Measurements from ENCODE around the gene KCNK10.

Gene KCNK10

DNA sequence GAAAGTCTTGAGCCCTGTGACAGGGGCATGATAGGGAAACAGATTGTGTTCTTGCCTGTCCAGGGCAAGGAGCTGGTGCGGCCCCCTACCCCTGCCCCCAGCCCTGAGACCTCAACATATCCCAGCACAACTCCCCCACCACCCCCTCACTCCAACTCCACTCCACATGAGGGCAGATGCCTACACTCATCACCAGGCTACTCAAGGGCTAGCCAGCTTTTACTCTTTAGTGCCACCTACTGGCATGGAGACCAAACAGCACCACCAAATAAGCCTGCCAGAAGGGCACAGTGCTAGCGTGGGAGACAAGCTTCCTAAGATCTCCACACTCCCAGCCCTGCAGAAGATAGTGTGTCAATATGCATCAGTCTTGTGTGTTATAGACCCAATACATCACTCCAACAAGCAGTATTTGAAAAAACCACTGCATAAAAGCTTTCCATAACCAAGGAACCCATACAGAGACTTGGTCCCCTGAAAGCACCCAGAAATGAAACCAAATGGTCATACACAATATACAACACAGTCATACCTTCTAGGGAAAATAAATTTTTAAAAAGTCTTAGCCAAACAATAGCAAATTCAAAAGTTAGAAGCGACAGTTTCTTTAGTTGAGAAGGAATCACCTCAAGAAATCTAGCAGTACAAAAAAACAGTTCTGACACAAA, 154.4 kb downstream of the KCNK10 start:
- DNase-seq = no peak

DNA sequence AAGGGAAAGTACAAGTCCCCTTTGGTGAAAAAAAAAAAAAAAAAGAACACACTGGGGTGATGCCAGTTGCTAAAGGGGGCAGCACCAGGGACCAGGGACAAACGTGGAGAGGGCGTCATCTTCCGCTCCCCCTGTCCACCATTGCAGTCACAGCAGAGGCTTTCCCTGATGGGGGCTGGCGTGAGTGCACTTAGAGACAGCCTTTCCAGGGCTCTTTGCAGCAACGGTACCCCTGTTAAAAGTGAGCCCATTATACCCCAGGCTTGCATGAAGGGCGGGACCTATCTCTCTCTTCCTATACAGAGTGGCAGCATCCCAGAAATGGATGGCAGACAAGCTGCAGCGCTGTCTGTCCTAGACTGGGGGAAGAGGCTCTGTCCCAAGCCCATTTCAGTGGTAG, 155.0 kb downstream of the KCNK10 start:
- no peak for DNase-seq

DNA sequence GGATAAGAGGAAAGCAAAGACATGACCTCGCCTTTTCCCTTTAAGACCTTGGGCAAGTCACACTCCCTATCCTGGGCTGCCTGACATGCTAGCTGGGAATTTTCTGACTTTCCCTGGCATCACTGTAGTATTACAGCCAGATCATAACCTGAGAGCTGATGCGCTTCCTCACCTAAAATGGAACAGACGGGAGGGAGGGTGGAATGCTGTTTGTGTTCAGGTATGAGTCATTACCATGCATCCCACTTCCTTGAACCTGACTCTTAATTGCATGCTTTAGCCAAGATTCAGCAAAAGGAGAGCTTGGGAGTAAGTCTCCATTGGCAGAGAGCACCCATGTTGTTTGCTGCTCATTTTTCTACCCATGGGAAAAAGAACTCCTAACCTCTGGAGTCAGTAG, 156.5 kb downstream of the KCNK10 start:
- no peak for DNase-seq

DNA sequence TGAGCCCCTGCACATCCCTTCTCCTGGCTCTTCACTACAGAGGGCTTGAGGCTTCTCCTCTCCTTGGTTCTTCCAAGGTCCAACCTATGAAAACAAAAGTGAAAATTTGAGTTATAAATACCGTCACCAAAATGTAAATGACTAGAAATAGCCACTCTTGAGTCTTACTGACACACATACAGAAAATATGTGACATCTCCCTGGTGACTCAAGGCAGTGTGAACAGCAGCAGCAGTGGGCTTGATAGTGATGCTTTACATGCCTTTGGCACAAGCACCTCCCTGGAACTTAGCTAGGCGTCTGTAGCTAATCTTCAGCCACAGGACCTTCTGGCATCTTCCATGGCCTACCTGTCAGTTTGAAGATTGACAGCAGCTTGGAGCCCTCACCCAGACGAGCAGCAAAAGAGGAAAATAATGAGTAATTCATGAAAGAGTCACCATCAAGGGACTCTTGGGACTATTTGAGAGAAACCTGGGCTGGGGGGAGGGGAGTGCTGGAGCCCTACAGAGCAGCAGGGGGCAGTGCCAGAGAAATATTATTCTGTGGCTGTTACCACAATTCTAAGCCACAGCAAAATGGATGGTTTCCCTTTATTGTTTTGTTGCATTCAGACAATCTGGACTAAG, 158.0 kb downstream of the KCNK10 start:
- DNase-seq = no peak

DNA sequence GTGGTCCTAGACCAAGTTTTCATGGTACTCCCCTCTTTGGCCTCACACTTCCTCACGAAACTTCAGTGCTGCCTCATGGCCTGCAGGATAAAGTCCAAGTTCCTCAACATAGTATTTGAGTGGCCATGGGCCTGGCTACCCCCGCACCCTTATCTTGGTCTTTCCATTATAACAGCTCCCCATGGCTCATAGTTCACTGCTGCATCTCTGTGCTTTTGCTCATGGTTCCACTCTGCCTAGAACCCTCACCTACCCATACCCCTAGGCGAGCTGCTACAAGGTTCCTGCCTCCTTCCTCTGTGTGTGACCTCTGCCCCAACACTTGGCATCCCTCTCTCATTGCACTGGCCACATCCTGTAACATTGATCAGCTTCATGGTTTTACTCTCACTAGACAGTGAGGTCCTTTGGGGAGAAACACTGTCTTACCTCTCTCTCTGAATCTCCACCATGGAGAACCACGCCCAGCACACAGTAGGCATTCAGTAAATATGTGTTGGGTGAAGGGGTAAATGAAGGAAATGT, 159.3 kb downstream of the KCNK10 start:
- DNase-seq = no peak

DNA sequence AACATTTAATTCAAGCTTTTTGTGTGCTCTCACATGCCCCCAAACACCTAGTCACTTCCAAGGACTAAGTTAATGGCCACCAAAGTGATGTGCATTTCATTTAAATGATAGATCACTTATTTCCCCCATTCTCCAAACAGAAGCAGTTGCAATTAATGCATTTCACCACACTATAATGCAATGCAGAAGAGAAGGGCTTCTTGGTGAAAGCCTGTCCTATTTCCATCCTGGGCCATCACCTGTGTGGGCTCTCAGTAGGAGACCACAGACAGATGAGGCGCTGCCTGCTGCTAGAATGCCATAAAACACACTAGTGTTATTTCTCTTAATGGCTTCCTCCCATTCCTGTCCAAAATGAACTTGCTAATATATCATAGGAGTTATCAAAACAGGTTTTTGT, 166.9 kb downstream of the KCNK10 start:
- DNase-seq = no peak

DNA sequence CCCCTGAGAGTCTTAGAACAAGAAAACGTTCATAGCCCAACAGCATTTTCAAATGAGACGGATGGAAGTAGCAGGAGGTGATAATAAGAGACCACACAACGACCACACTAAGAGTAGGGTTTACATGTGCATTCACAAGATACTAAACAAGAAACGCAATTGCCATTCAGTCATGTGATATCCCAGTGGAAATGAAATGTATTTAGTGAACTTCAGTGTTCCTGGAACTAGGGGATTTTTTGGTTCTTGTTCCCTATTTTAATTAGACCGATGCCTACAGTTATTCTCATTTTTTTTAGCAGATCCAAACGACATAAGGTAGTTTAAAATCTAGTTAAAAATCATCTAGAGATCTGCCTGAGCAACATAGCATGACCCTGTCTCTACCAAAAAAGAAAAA, 168.1 kb downstream of the KCNK10 start:
- DNase-seq = no peak

DNA sequence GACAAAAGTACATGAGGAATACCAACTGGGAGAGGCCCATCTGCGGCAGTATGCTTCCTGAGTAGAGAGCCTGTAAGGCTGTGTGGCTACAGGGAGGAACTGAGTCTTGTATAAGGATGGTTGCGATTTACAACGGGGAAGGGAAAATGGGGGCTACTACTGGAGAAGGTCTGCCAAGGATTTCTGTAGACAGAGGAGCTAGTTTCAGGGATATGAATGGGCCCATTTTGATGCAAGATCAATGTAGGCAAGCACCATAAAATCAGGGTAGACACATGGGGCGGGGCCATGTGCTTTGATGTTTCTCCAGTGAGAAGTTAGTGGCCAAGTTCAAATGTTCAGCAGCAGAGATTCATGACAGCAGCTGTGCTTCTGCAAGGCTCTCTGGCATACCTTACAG, 168.7 kb downstream of the KCNK10 start:
- no peak for DNase-seq

DNA sequence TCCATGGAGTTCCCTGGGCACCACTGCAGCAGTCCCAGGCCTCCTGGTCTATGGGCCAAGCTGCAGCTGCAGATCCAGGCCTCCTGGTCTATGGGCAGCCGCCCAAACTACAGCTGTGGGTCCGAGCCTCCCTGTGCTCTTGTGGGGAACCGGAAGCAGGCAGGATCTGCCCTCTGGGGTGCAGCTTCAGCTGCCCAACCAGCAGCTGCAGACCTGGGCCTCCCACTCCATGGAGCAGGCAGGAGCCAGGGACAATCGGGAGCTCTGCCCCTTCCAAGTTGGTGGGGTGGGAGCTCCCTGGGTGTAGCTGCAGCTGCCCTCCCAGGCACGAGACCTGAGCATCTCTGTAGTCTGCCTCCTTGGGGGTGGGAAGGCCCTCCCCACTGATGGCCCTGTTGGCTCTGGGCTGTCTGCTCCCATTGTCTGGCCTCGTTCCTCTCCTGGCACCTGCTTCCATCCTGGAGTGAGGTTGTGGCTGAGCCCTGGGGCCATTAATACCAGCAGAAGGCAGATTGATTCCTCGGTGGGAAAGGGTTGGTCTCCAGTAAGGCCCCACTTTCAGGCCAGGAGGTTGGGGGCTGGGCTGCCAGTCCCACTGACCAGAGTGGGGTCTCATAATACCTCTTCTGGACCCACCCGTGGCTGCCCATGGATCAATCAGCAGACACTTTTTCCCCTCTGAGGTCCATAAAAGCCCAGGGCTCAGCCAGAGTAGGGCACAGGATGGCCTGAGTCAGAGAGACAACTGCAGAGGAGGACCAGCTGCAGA, 176.0 kb downstream of the KCNK10 start:
- no peak for DNase-seq

DNA sequence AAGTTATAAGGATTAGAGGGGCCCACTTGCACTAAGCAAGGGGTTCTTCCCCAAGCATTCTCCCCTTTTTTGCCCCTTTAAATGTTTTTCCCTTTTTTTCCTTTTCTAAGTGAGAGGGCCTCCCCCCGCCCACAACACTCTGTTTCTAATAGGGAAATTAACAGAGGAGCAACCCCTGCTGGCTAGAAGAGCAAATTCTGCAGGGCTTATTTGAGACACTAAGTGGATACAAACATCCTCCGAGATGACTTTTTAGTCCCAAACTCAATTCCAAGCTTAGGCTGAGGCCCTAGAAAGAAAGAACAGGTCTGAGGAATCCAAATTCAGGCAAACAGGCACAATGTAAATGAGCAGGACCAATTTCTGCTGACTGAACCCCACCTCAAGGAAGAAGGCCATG, 179.3 kb downstream of the KCNK10 start:
- no peak for DNase-seq

DNA sequence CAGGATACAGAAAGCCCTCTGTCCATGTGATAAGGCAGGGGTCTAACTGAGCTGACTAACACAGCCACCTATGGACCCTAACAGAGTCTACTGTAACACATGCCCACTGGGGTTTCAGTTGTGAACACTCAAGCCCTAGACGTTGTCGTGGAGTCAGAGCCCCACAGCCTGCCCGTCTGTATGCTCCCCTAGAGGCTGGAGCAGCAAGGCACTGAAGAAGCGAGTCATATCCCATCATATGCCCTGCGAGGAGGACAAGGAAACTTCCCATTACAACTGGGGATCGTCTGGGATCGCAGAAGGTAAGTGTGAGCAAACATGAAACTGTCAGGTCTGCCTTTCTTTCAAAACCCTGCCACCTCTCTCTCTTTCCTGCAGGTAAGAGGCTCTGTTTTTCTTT, 180.1 kb downstream of the KCNK10 start:
- no peak for DNase-seq

DNA sequence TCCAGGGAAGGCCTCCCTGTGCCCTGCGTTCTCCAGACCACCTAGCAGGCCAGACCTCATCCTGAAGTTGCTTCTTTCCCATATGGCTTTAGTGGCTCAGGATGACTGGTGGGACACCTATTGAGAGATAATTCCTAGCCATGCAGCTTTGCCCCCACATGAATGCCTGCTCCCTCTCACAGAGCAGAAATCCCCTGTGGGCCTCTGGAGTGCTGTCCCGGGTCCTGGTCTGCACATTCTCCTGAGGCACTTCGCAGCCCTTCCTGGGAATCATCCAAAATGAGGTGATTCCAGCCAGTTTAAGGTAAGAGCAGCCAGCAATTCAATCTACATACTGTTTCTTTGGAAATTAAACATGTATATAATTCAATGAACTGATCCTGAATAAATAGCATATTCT, 182.2 kb downstream of the KCNK10 start:
- no peak for DNase-seq

DNA sequence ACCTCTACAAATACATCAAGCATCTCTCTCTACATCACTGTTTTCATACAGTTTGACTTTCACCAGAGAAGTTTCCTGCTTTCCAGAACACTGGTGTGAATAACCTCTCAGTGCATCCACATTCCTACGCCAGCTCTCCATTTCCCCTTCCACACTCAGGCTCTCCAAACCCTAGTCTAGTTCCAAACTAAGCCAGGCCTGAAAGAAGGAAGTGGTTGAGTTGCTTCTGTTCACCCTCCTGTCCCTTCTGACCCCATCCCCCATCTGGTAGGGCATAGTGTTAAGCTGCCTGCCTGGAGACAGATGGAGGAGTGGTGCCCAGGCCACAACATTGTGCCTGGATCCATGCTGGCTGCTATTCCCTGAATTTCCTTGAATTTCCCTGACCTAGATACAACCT, 185.7 kb downstream of the KCNK10 start:
- DNase-seq = no peak
